GM12864 (cell line): ENCODE measurements around the gene SH3BGRL2.
"Not testable (repeated sequence)": the region's sequence is repeated elsewhere in the genome, so short reads cannot be mapped to it uniquely, and the experiment has no call there.

Source experiments
- DNase-seq: peaks from one replicate; pipeline ENCODE4 v3.0.0-alpha.2; 2011; ENCODE audit warnings: low read depth
- H3K4me3 ChIP-seq: 2 replicates; pipeline ENCODE4 v1.5.1; 2011; ENCODE audit warnings: mild to moderate bottlenecking, low read depth, low read length, control low read depth
- CTCF ChIP-seq: IDR thresholded peaks from 2 replicates; pipeline ENCODE4 v1.5.1; 2011; ENCODE audit warnings: low read depth, mild to moderate bottlenecking, moderate library complexity, low read length, control low read depth, inconsistent platforms; ENCODE audit errors: missing control alignments

Gene SH3BGRL2

GRCh38 chr6:79673947-79674346, 42.8 kb downstream of the SH3BGRL2 start:
- no peak for DNase-seq
- no peak overlapping the region for H3K4me3 ChIP-seq
- no peak for TF ChIP-seq CTCF

- DNase-seq: no peak
- H3K4me3 ChIP-seq: no peak overlapping the region
- TF ChIP-seq CTCF: no peak
Measured at GRCh38 chr6:79676785-79677736, 45.9 kb downstream of the SH3BGRL2 start.

GRCh38 chr6:79682682-79683081, 51.6 kb downstream of the SH3BGRL2 start:
- H3K4me3 ChIP-seq, DNase-seq: not testable (repeated sequence)

GRCh38 chr6:79684876-79685275, 53.7 kb downstream of the SH3BGRL2 start:
- TF ChIP-seq CTCF: no peak
- H3K4me3 ChIP-seq: no peak overlapping the region
- no peak for DNase-seq

- no peak for TF ChIP-seq CTCF
- no peak for DNase-seq
- H3K4me3 ChIP-seq: no peak overlapping the region
Measured at GRCh38 chr6:79686707-79687309, 55.7 kb downstream of the SH3BGRL2 start.

GRCh38 chr6:79687759-79688158, 56.6 kb downstream of the SH3BGRL2 start:
- DNase-seq: no peak
- TF ChIP-seq CTCF: no peak
- H3K4me3 ChIP-seq: no peak overlapping the region

- no peak overlapping the region for H3K4me3 ChIP-seq
- TF ChIP-seq CTCF: no peak
- no peak for DNase-seq
Measured at GRCh38 chr6:79694156-79694555, 63.0 kb downstream of the SH3BGRL2 start.
